RWPE1 (cell line): Measurements from ENCODE around the gene EXPH5.
"Not testable (repeated sequence)": the region's sequence is repeated elsewhere in the genome, so short reads cannot be mapped to it uniquely, and the experiment has no call there.

Experiments
- CTCF ChIA-PET: fragments of 350-600 bp; sonication (Branson Sonifier 250); formaldehyde crosslinking; extraction: SDS; loops from one replicate; lab custom pipeline; 2021; lab: Yijun Ruan, JAX
- POLR2A ChIA-PET: fragments of 400-600 bp; formaldehyde crosslinking; extraction: SDS; loops from one replicate; lab custom pipeline; 2020; ENCODE audit warnings: antibody characterized with exemption; ENCODE audit not compliant: low non-redundant PET; lab: Yijun Ruan, JAX
- DNase-seq: peaks from one replicate; pipeline ENCODE4 v3.0.0; 2012; ENCODE audit warnings: low spot score
- H3K27ac ChIP-seq: fragments of 450-650 bp; 2 replicates; pipeline ENCODE4 v1.5.1; 2017
- TF ChIP-seq, protein P1 (sequence below): fragments of 450-650 bp; conservative IDR thresholded peaks from 2 replicates; pipeline ENCODE4 v1.5.1; 2017; ENCODE audit warnings: low read depth, mild to moderate bottlenecking

The EXPH5 gene, protein sequence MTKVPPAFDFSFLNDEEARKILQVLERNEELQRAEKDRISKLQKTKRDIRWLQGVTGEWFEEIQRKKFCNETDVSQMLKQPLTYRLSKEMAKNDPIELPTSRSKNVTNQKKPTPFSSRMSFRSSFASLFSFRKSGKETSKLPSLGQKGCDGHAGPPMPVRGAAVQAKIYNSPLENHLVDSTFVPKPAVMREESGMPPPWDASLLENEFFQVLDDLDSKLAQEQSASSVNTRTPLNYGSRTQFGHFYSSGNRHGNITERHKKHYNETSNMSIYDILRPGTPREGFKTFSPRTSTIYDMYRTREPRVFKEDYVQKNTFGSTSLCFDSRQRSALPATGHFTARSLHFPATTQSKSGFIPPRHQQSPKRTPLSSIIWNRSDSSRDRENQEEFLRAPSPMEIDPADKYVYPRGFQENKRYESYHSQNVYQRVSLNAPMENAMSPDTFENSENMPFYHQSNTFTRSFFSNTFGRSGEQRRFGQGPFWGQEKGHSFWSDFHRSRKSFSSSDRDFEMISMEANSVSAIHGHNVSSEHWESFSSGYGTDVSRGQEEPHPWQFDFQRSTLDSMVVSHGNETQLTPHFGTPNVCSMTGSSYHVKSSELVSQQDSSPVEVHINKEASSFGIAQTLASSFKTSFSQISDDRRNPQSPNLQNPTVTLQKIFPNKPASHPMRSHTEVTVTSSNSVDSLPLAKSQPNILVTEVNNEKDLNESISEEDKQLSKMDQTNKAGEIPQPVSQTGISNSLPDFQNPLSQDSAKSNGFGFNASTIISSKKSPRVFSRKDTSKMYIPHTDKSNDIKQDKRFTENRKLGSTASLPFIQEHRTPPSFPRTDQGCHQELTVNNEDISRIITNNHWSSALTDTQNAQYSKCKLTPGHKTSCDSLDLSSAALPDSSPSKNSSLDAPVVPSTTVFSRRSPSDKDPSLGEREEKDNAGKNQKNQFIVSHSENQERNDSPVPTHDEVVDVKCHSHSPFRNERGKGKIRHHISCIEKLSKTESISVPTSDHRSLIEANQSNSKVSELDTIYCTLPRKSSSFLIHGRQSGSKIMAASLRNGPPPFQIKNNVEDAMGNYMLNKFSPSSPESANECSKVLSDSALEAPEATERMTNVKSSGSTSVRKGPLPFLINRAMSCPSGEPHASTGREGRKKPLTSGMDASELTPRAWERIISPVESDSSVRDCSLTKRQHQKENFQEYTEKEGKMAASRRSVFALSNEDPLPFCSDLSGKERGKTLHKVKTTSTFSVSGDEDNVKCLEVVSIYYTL (N-terminal part only)

DNA sequence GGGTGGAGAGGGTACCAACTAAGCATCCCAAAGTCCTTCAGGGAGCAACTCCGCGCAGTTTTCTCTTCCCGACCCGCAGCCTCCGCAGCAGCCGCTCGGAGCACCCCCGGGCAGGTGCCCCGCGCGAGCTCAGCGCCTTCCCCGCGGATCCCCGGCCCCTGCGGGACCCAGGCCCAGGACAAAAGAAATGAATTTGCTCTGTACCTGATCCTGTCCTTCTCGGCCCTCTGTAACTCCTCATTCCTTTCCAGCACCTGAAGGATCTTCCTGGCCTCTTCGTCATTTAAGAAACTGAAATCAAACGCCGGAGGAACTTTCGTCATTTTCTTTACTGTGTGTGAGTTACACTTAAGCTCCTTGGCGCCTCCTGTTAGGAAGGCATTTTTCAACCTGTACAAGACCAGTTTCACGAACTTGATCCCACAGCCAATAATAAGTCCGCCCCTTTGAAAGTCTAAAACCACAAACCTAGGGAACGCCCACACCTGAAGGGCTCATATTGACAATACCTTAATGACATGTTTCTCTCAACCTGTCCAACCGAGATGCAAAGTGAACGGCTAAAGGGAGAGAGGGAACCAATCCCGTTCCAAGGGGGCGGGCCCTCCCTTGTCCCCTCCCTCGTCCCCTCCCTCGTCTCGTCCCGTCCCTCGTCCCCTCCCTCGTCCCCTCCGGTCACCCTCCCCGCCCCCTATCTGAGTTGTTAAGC, at the start of gene EXPH5:
Gene EXPH5 (minus strand): TSS at position 555 of the 709 bp plus-strand sequence. CDS start 232 bp downstream, at position 323.
- POLR2A ChIA-PET = no interaction called here
- TF ChIP-seq, protein P1, sequence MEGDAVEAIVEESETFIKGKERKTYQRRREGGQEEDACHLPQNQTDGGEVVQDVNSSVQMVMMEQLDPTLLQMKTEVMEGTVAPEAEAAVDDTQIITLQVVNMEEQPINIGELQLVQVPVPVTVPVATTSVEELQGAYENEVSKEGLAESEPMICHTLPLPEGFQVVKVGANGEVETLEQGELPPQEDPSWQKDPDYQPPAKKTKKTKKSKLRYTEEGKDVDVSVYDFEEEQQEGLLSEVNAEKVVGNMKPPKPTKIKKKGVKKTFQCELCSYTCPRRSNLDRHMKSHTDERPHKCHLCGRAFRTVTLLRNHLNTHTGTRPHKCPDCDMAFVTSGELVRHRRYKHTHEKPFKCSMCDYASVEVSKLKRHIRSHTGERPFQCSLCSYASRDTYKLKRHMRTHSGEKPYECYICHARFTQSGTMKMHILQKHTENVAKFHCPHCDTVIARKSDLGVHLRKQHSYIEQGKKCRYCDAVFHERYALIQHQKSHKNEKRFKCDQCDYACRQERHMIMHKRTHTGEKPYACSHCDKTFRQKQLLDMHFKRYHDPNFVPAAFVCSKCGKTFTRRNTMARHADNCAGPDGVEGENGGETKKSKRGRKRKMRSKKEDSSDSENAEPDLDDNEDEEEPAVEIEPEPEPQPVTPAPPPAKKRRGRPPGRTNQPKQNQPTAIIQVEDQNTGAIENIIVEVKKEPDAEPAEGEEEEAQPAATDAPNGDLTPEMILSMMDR = no peak
- CTCF ChIA-PET = interaction anchor here (1.1 to 1.2 kb wide), 2 partner anchors 13 to 17 kb away, joined by 3 to 5 read pairs; no protein-coding TSS in a partner anchor
- peak; percentile 89 for DNase-seq
- H3K27ac ChIP-seq = peak within 1 kb of the TSS; percentile 64

DNA sequence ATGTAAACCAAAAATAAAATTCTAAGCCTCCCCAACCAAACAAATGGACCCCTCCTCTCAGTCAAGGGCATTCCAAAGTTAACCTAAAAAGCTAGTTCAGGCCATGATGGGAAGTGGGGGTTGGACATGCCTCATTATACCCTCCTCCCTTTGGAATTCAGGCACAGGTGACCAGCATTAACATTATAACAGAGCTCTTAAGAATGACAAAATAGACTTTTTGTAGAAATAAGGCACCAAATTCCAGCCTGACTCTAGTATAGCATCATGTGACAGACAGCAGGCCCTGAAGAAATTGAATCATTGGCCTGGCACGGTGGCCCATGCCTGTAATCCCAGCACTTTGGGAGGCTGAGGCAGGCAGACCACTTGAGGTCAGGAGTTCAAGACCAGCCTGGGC, 48.2 kb upstream of the EXPH5 start:
- not testable (repeated sequence) for H3K27ac ChIP-seq
- CTCF ChIA-PET = interaction anchor here (0.6 kb wide), 1 partner anchor 38 kb away, joined by 5 read pairs; no protein-coding TSS in a partner anchor

DNA sequence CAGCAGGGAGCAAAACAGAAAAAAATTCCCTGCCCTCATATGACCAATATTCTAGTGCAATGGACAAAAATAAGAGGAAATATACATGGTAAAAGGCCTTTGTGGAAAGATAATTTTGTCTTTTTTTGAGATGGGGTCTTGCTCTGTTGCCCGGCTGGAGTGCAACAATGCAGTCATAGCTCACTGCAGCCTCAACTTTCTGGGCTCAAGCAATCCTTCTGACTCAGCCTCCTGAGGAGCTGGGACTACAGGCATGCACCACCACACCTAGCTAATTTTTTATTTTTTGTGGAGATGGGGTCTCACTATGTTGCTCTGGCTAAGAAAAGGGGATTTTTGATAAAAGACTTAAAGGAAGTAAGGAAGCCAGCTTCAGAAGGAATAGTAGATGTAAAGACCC, 45.6 kb upstream of the EXPH5 start:
- DNase-seq = no peak
- H3K27ac ChIP-seq = no peak overlapping the region
- ChIA-PET CTCF (no interaction called here), POLR2A (no interaction called here)
- TF ChIP-seq, protein P1 = no peak

More for the DNA sequence above, 48.2 kb upstream of the EXPH5 start:
- POLR2A ChIA-PET, DNase-seq: not testable (repeated sequence)

DNA sequence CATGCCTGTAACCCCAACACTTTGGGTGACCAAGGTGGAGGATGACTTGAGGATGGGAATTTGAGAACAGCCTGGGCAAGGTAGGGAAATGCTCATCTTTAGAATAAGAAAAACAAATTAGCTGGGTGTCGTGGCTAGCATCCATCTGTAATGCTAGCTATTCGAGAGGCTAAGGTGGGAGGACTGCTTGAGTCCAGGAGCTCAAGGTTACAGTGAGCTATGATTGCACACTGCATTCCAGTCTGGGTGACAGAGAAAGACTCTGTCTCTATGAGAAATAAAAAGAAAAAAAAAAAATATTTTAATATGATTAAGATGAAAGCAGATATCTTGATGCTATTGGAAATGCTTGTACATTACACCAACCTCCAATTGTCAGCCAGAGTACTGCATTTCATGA, 42.7 kb upstream of the EXPH5 start:
- H3K27ac ChIP-seq = no peak overlapping the region
- ChIA-PET CTCF (no interaction called here), POLR2A (no interaction called here)
- no peak for DNase-seq
- TF ChIP-seq, protein P1 = no peak

DNA sequence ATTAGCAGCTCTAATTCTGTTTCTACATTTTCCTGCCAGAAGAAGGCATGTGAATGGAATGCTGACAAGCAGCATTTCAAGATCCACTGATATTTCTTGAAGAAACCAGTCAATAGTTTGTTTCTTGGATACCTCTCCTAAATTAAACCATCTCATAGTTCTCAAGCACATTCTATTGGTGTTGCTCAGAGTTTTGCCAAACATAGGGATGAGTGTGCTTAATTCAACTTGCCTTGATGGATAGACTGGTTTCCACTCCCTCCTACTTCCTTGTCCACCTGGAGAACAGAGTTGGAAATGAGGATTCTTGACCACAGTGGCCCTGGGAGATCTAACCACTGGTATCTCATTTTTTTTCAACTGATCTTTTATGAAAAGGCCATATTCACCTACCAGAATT, 41.5 kb upstream of the EXPH5 start:
- peak; percentile 9 for DNase-seq
- TF ChIP-seq, protein P1 = no peak
- H3K27ac ChIP-seq = no peak overlapping the region
- ChIA-PET CTCF (no interaction called here), POLR2A (no interaction called here)

DNA sequence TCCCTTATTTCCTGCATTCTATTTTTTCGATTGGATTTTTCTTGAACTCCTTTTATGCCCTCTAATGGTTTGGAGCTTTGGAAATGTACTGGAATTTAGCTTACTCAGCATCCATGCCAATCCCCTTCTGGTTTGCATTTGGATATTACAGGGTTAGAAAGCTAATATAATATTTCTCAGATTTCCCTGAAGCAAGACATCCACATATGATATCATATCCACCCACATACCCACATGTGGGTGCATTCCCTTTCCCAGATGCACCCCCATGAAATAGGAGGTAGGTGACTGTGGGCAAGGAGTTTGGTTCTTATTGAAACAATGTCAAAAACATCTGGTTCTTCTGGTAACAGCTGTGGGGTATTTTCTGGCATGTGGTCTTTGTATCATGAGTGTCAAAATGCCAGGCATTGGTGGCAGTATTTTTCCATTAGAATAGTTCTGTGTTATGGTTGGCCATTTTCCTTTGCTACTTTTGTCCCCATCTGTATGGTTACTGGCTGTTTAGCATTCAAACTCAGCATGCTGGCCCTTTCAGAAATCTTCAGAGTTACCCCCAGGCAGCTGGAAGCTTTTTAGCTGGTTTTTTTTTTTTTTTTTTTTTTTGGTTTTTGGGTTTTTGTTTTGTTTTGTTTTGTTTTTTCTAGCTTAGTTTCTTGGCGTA, 38.6 kb upstream of the EXPH5 start:
- TF ChIP-seq, protein P1 = no peak
- no peak overlapping the region for H3K27ac ChIP-seq
- DNase-seq = no peak
- ChIA-PET CTCF (interaction anchor here (0.6 to 0.8 kb wide), 3 partner anchors 8 to 481 kb away, joined by 3 to 6 read pairs (median 4); no protein-coding TSS in a partner anchor), POLR2A (no interaction called here)
